GM12891 (cell line): ENCODE data around the gene RASGRP3.
A peak's percentile ranks its signal among the peaks of the same experiment; 100 is the strongest.

Experiments used
- DNase-seq: peaks from one replicate; pipeline ENCODE4 v3.0.0; 2011; ENCODE audit warnings: low spot score; ENCODE audit not compliant: insufficient read length
- FAIRE-seq: peaks from 2 replicates; lab custom pipeline; 2011; peaks lifted over from hg19 to GRCh38; lab: Jason Lieb, UNC
- PAX5 ChIP-seq: IDR thresholded peaks from 2 replicates; pipeline ENCODE4 v1.6.1; 2011; ENCODE audit warnings: low read length, moderate library complexity, mild to moderate bottlenecking; ENCODE audit not compliant: insufficient read depth, severe bottlenecking
- POLR2A ChIP-seq: IDR thresholded peaks from 2 replicates; pipeline ENCODE4 v1.6.1; 2011; ENCODE audit warnings: low read depth, low read length, control low read depth
- POLR2AphosphoS5 ChIP-seq: IDR thresholded peaks from 2 replicates; pipeline ENCODE4 v1.6.1; 2011; ENCODE audit warnings: low read depth, low read length, control low read depth
- POU2F2 ChIP-seq: IDR thresholded peaks from 2 replicates; pipeline ENCODE4 v1.6.1; 2011; ENCODE audit warnings: low read depth, mild to moderate bottlenecking, control low read depth, low read length, moderate library complexity
- SPI1 ChIP-seq: IDR thresholded peaks from 2 replicates; pipeline ENCODE4 v1.6.1; 2011; ENCODE audit warnings: low read depth, low read length, control low read depth
- TAF1 ChIP-seq: IDR thresholded peaks from 2 replicates; pipeline ENCODE4 v1.6.1; 2011; ENCODE audit warnings: low read depth, low read length, control low read depth

RASGRP3 gene

GRCh38 chr2:33561872-33562271, 85.4 kb downstream of the RASGRP3 start:
- no peak for DNase-seq
- TF ChIP-seq POU2F2 (no peak), TAF1 (no peak)
- FAIRE-seq = no peak

GRCh38 chr2:33570681-33571080, 94.2 kb downstream of the RASGRP3 start:
- no peak for TF ChIP-seq POU2F2
- FAIRE-seq (no peak), DNase-seq (no peak)

GRCh38 chr2:33573657-33574056, 97.2 kb downstream of the RASGRP3 start:
- FAIRE-seq = no peak
- DNase-seq = no peak
- TF ChIP-seq POLR2A (no peak), TAF1 (no peak), PAX5 (no peak)

GRCh38 chr2:33577084-33577483, 100.6 kb downstream of the RASGRP3 start:
- TF ChIP-seq POLR2A (no peak), PAX5 (no peak), TAF1 (no peak), POU2F2 (no peak), POLR2AphosphoS5 (no peak), SPI1 (no peak)
- DNase-seq = no peak
- no peak for FAIRE-seq

GRCh38 chr2:33577668-33578067, 101.2 kb downstream of the RASGRP3 start:
- FAIRE-seq (no peak), DNase-seq (no peak)
- no peak for TF ChIP-seq SPI1
- no peak for TF ChIP-seq PAX5
- no peak for TF ChIP-seq TAF1
- no peak for TF ChIP-seq POLR2A
- no peak for TF ChIP-seq POLR2AphosphoS5
- no peak for TF ChIP-seq POU2F2

- FAIRE-seq (no peak), DNase-seq (no peak)
- TF ChIP-seq POU2F2 (no peak), TAF1 (no peak), SPI1 (no peak), PAX5 (no peak), POLR2A (no peak), POLR2AphosphoS5 (no peak)
Observed at GRCh38 chr2:33579227-33579626, 102.8 kb downstream of the RASGRP3 start.

GRCh38 chr2:33581872-33582271, 105.4 kb downstream of the RASGRP3 start:
- TF ChIP-seq TAF1 (no peak), POU2F2 (no peak), POLR2AphosphoS5 (no peak), POLR2A (no peak), PAX5 (no peak)
- DNase-seq = no peak
- no peak for FAIRE-seq

- no peak for TF ChIP-seq SPI1
- TF ChIP-seq TAF1 = no peak
- no peak for TF ChIP-seq PAX5
- no peak for TF ChIP-seq POLR2A
- no peak for TF ChIP-seq POLR2AphosphoS5
- TF ChIP-seq POU2F2 = no peak
- no peak for DNase-seq
- FAIRE-seq = peak; percentile 66
Observed at GRCh38 chr2:33583194-33583938, 106.9 kb downstream of the RASGRP3 start.

- DNase-seq (no peak), FAIRE-seq (no peak)
- no peak for TF ChIP-seq POLR2AphosphoS5
- TF ChIP-seq TAF1 = no peak
- no peak for TF ChIP-seq POU2F2
- no peak for TF ChIP-seq SPI1
- TF ChIP-seq POLR2A = no peak
- no peak for TF ChIP-seq PAX5
Observed at GRCh38 chr2:33586766-33587165, 110.3 kb downstream of the RASGRP3 start.

- no peak for FAIRE-seq
- no peak for DNase-seq
- TF ChIP-seq POLR2AphosphoS5 (no peak), PAX5 (no peak), SPI1 (no peak), TAF1 (no peak), POU2F2 (no peak), POLR2A (no peak)
Observed at GRCh38 chr2:33588232-33588631, 111.8 kb downstream of the RASGRP3 start.
